H1 (cell line): ENCODE data around the gene LGALS12. TPM values are rescaled to one million over a fixed set of nuclear protein-coding genes. Genes with fewer than 3 reads are reported as not detected.
A peak's percentile ranks its signal among the peaks of the same experiment; 100 is the strongest.

Experiments
- CTCF ChIA-PET: fragments of 300-600 bp; sonication (Branson Sonifier 250); formaldehyde crosslinking; loops from one replicate; lab custom pipeline; 2021; ENCODE audit not compliant: partially characterized antibody; lab: Charles Lee
- POLR2A ChIA-PET: fragments of 300-600 bp; sonication (Branson Sonifier 250); formaldehyde crosslinking; loops from one replicate; lab custom pipeline; 2021; ENCODE audit warnings: inconsistent platforms; ENCODE audit not compliant: partially characterized antibody; lab: Charles Lee
- DNase-seq, 2 experiments: peaks; one replicate each; pipeline versions ENCODE4 v3.0.0 to v3.0.0-alpha.2; 2010 to 2022; ENCODE audit warnings: low spot score in 2 of 2, low read depth in 1 of 2, mixed read lengths in 1 of 2
- FAIRE-seq: peaks from 2 replicates; lab custom pipeline; 2011; peaks lifted over from hg19 to GRCh38; lab: Jason Lieb, UNC
- H2AFZ ChIP-seq: 2 replicates; pipeline ENCODE4 v1.8.1; 2012; ENCODE audit warnings: low read length, inconsistent platforms
- H2AK5ac ChIP-seq: 2 replicates; pipeline ENCODE4 v1.6.1; 2013; ENCODE audit warnings: low read depth, low read length
- H2BK120ac ChIP-seq: replicated peaks from 2 replicates; pipeline ENCODE3; 2013; ENCODE audit warnings: low read depth, low read length, inconsistent platforms
- H2BK12ac ChIP-seq: 2 replicates; pipeline ENCODE4 v1.6.1; 2013; ENCODE audit warnings: low read depth, low read length
- H2BK15ac ChIP-seq: 2 replicates; pipeline ENCODE4 v1.6.1; 2013; ENCODE audit warnings: low read length
- H2BK20ac ChIP-seq: 2 replicates; pipeline ENCODE4 v1.6.1; 2013; ENCODE audit warnings: low read length
- H2BK5ac ChIP-seq: 2 replicates; pipeline ENCODE4 v1.6.1; 2013; ENCODE audit warnings: low read depth, low read length
- H3K14ac ChIP-seq: 2 replicates; pipeline ENCODE4 v1.6.1; 2013; ENCODE audit warnings: inconsistent platforms; ENCODE audit not compliant: insufficient read length
- H3K18ac ChIP-seq: 2 replicates; pipeline ENCODE4 v1.6.1; 2013; ENCODE audit warnings: low read length; ENCODE audit errors: extremely low read depth
- H3K23ac ChIP-seq: 2 replicates; pipeline ENCODE4 v1.6.1; 2013; ENCODE audit warnings: inconsistent platforms; ENCODE audit not compliant: insufficient read length
- H3K23me2 ChIP-seq: 2 replicates; pipeline ENCODE4 v1.6.1; 2013; ENCODE audit warnings: low read depth, low read length
- H3K27ac ChIP-seq: 2 replicates; pipeline ENCODE4 v1.6.1; 2011; ENCODE audit warnings: low read depth, low read length, inconsistent platforms
- H3K27me3 ChIP-seq, 4 experiments: replicated peaks in 1 of 4; 1 replicate in 1 of 4; 2 replicates in 3 of 4; pipeline versions ENCODE4 v1.6.1 to v1.8.1; 2011 to 2013; ENCODE audit warnings: low read length in 3 of 4, mild to moderate bottlenecking in 3 of 4, inconsistent platforms in 2 of 4, mixed read lengths in 2 of 4, moderate library complexity in 1 of 4; ENCODE audit not compliant: control insufficient read depth in 3 of 4, insufficient read depth in 3 of 4; ENCODE audit errors: extremely low read depth in 1 of 4
- H3K36me3 ChIP-seq, 4 experiments: 2 replicates each; pipeline versions ENCODE4 v1.6.1 to v1.8.1; 2011 to 2013; ENCODE audit warnings: mild to moderate bottlenecking in 4 of 4, low read length in 3 of 4, moderate library complexity in 2 of 4, control low read depth in 1 of 4, inconsistent platforms in 1 of 4; ENCODE audit not compliant: insufficient read depth in 4 of 4, control insufficient read depth in 2 of 4
- H3K4ac ChIP-seq: replicated peaks from 2 replicates; pipeline ENCODE3; 2013; ENCODE audit warnings: low read length, low read depth, mixed read lengths, inconsistent platforms; ENCODE audit not compliant: insufficient read length
- H3K4me1 ChIP-seq, 4 experiments: replicated peaks in 1 of 4; 1 replicate in 1 of 4; 2 replicates in 3 of 4; pipeline versions ENCODE4 v1.6.1 to v1.8.1; 2011 to 2013; ENCODE audit warnings: low read length in 3 of 4, inconsistent platforms in 2 of 4, mixed read lengths in 1 of 4; ENCODE audit not compliant: insufficient read depth in 4 of 4, control insufficient read depth in 3 of 4
- H3K4me2 ChIP-seq, 2 experiments: 2 replicates each; pipeline versions ENCODE4 v1.6.1 to v1.8.1; 2011 to 2013; ENCODE audit warnings: low read depth in 2 of 2, low read length in 2 of 2, control low read depth in 1 of 2, inconsistent platforms in 1 of 2, mild to moderate bottlenecking in 1 of 2; ENCODE audit not compliant: insufficient read depth in 1 of 2
- H3K4me3 ChIP-seq, 4 experiments: fragments of 200-600, 300-600 bp in 1 of 4; sonication (generic), shearing (Covaris generic), sonication (Bioruptor Twin) in 1 of 4; 2 replicates each; pipeline versions ENCODE4 v1.5.1 to v1.8.1; 2011 to 2016; ENCODE audit warnings: low read length in 4 of 4, low read depth in 3 of 4, control low read depth in 2 of 4, inconsistent platforms in 2 of 4, mild to moderate bottlenecking in 2 of 4, mixed read lengths in 1 of 4, moderate library complexity in 1 of 4; ENCODE audit not compliant: insufficient read depth in 2 of 4; ENCODE audit errors: extremely low read depth in 1 of 4
- H3K56ac ChIP-seq: replicated peaks from 2 replicates; pipeline ENCODE3; 2013; ENCODE audit warnings: low read depth, mild to moderate bottlenecking, mixed read lengths, low read length, inconsistent platforms; ENCODE audit not compliant: insufficient read length
- H3K79me1 ChIP-seq: 2 replicates; pipeline ENCODE4 v1.6.1; 2013; ENCODE audit warnings: low read depth, low read length, control low read depth
- H3K79me2 ChIP-seq, 2 experiments: 2 replicates each; pipeline versions ENCODE4 v1.6.1 to v1.8.1; 2012 to 2013; ENCODE audit warnings: low read length in 2 of 2, mild to moderate bottlenecking in 2 of 2, inconsistent platforms in 1 of 2; ENCODE audit not compliant: insufficient read depth in 2 of 2, control insufficient read depth in 1 of 2
- H3K9ac ChIP-seq, 4 experiments: replicated peaks in 1 of 4; 1 replicate in 1 of 4; 2 replicates in 3 of 4; pipeline versions ENCODE4 v1.6.1 to v1.8.1; 2011 to 2013; ENCODE audit warnings: low read depth in 3 of 4, low read length in 3 of 4, control low read depth in 2 of 4, mild to moderate bottlenecking in 2 of 4, moderate library complexity in 2 of 4, inconsistent platforms in 1 of 4; ENCODE audit errors: extremely low read depth in 1 of 4
- H3K9me3 ChIP-seq, 2 experiments: 2 replicates each; pipeline versions ENCODE4 v1.6.1 to v1.8.1; 2012 to 2013; ENCODE audit warnings: mild to moderate bottlenecking in 2 of 2, moderate library complexity in 2 of 2, control low read depth in 1 of 2, inconsistent platforms in 1 of 2, low read depth in 1 of 2, low read length in 1 of 2, mixed read lengths in 1 of 2; ENCODE audit not compliant: insufficient read depth in 2 of 2
- H4K20me1 ChIP-seq, 2 experiments: replicated peaks in 1 of 2; 2 replicates each; pipeline versions ENCODE3 to v1.8.1; 2011 to 2013; ENCODE audit warnings: inconsistent platforms in 2 of 2, low read length in 2 of 2, mild to moderate bottlenecking in 1 of 2; ENCODE audit not compliant: insufficient read depth in 2 of 2, control insufficient read depth in 1 of 2
- H4K5ac ChIP-seq: 2 replicates; pipeline ENCODE4 v1.6.1; 2013; ENCODE audit warnings: low read length, low read depth, mixed read lengths, inconsistent platforms; ENCODE audit not compliant: insufficient read length
- H4K8ac ChIP-seq: 2 replicates; pipeline ENCODE4 v1.8.0; 2013; ENCODE audit warnings: mild to moderate bottlenecking, moderate library complexity, low read length, inconsistent platforms; ENCODE audit not compliant: insufficient read depth; ENCODE audit errors: extremely low read depth
- H4K91ac ChIP-seq: replicated peaks from 2 replicates; pipeline ENCODE3; 2013; ENCODE audit warnings: low read length, mixed read lengths, inconsistent platforms; ENCODE audit not compliant: insufficient read length
- BACH1 ChIP-seq: IDR thresholded peaks from 2 replicates; pipeline ENCODE4 v1.6.1; 2012; ENCODE audit warnings: low read length, improper control_type of control experiment
- KDM5A ChIP-seq: fragments of 200-600 bp; IDR thresholded peaks from 2 replicates; pipeline ENCODE4 v1.7.1; 2012; ENCODE audit warnings: mild to moderate bottlenecking, low read length, inconsistent platforms, mixed read lengths
- TEAD4 ChIP-seq: IDR thresholded peaks from 2 replicates; pipeline ENCODE4 v1.6.1; 2012; ENCODE audit warnings: low read depth, low read length, inconsistent platforms, mixed read lengths
- WGBS, 2 experiments: shearing (Covaris generic) in 1 of 2; methylation state at CpG; one replicate each; pipeline versions ENCODE4 v1.1.6 to v1.1.7; 2013 to 2015; ENCODE audit warnings: low lambda C conversion rate in 2 of 2, mixed read lengths in 2 of 2, inconsistent platforms in 1 of 2, low coverage in 1 of 2, missing lambda C conversion rate in 1 of 2; ENCODE audit not compliant: insufficient replicate concordance in 2 of 2, insufficient coverage in 1 of 2, insufficient read length in 1 of 2; ENCODE audit errors: extremely low coverage in 1 of 2, missing lambda C conversion rate in 1 of 2; 5-methylcytosine and 5-hydroxymethylcytosine counted together
- polyA plus RNA-seq, 7 experiments: library from polyadenylated mRNA; depleted of rRNA in 3 of 7; stranded (reverse) in 5 of 7; unstranded in 2 of 7; fragments of >200 nt in 5 of 7; fragments of 200-250 nt in 2 of 7; gene quantifications; 1 replicate in 5 of 7; 2 replicates in 1 of 7; 4 replicates in 1 of 7; pipeline versions ENCODE4 v1.2.1 to v1.2.3, GENCODE V29; 2011 to 2013; ENCODE audit warnings: missing spikeins in 2 of 7, mixed read lengths in 2 of 7
- total RNA-seq: library from RNA; stranded (reverse); fragmentation: NEBNext Ultra II Directional; extraction: Animal tissue kit (Norgen Biotek cat#: 25700); gene quantifications from 2 replicates; pipeline ENCODE4 v1.2.1, GENCODE V29; 2021
- TF ChIP-seq, protein P1 (sequence below): IDR thresholded peaks from 2 replicates; pipeline ENCODE4 v1.6.1; 2011; ENCODE audit warnings: low read length, improper control_type of control experiment

Gene LGALS12
- total and polyA plus RNA-seq, 2 of the 8 experiments (the other 6 are each of a cell fraction or from before 2014, with no cell fraction given): 1.6 to 2.9 TPM

GRCh38 chr11:63494975-63495374, 10.9 kb upstream of the LGALS12 start:
- no peak overlapping the region for H3K23ac ChIP-seq
- H2BK5ac ChIP-seq: no peak overlapping the region
- no peaks in the 10 kb centered on the region for H4K20me1 ChIP-seq
- H3K56ac ChIP-seq: no peak overlapping the region
- H3K14ac ChIP-seq: no peak overlapping the region
- H4K8ac ChIP-seq: no peak overlapping the region
- no peak overlapping the region for H2AK5ac ChIP-seq
- peaks cover 3 to 9% of the 10 kb centered on the region in 2 experiments; a peak in 2 of 4 replicates for H3K9me3 ChIP-seq
- no peak overlapping the region for H2BK120ac ChIP-seq
- H3K27ac ChIP-seq: no peak overlapping the region
- H2AFZ ChIP-seq: no peak overlapping the region
- FAIRE-seq (no peak), DNase-seq (no peak)
- no peak overlapping the region for H4K91ac ChIP-seq
- peaks cover 0 to 4% (median 0%) of the 10 kb centered on the region in 4 experiments; a peak in 1 of 8 replicates for H3K36me3 ChIP-seq
- peaks cover 7% of the 10 kb centered on the region; the same call in 1 of the 2 replicates for H3K23me2 ChIP-seq
- 85% methylated on average over 6 of the region's 6 CpGs; no CpG with 5 or more reads in 1 of the 2 experiments for WGBS, 2 experiments
- H3K18ac ChIP-seq: no peak overlapping the region
- peak overlapping the region; percentile 89; the same call in 1 of the 2 replicates for H2BK12ac ChIP-seq
- no peaks in the 10 kb centered on the region for H3K79me2 ChIP-seq
- H3K79me1 ChIP-seq: no peaks in the 10 kb centered on the region
- no peak overlapping the region for H3K4me2 ChIP-seq
- ChIA-PET POLR2A (interaction anchor here (0.5 to 1.3 kb wide), 2 partner anchors 35 to 141 kb away, joined by 3 read pairs; no protein-coding TSS in a partner anchor), CTCF (interaction anchor here (1.2 to 1.5 kb wide), 3 partner anchors 12 to 14 kb away, joined by 3 to 6 read pairs (median 4); no protein-coding TSS in a partner anchor)
- H3K4me1 ChIP-seq: peaks cover 2 to 8% (median 6%) of the 10 kb centered on the region in 4 experiments; a peak in 5 of 7 replicates
- no peak overlapping the region for H3K4ac ChIP-seq
- no peak overlapping the region for H3K4me3 ChIP-seq
- 0 out of 2 replicates have a peak overlapping the region, but pooled peaks have one; percentile 56 for H2BK20ac ChIP-seq
- no peak overlapping the region; the same call in 1 of the 2 replicates for H2BK15ac ChIP-seq
- H4K5ac ChIP-seq: no peak overlapping the region
- H3K9ac ChIP-seq: no peak overlapping the region
- H3K27me3 ChIP-seq: no peaks in the 10 kb centered on the region; a peak in 1 of 7 replicates
- TF ChIP-seq TEAD4 (no peak), BACH1 (no peak), KDM5A (no peak)
- TF ChIP-seq, protein P1, sequence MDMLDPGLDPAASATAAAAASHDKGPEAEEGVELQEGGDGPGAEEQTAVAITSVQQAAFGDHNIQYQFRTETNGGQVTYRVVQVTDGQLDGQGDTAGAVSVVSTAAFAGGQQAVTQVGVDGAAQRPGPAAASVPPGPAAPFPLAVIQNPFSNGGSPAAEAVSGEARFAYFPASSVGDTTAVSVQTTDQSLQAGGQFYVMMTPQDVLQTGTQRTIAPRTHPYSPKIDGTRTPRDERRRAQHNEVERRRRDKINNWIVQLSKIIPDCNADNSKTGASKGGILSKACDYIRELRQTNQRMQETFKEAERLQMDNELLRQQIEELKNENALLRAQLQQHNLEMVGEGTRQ: no peak
- TF ChIP-seq, all 59 proteins: peak for 0
